AG10803 (cell line): Measurements from ENCODE around the gene RASA3.
"Not testable (repeated sequence)": the region's sequence is repeated elsewhere in the genome, so short reads cannot be mapped to it uniquely, and the experiment has no call there.

Source experiments
- DNase-seq: peaks from one replicate; pipeline ENCODE4 v3.0.0; 2010; ENCODE audit warnings: low read depth
- H3K4me3 ChIP-seq: 2 replicates; pipeline ENCODE4 v1.5.1; 2011; ENCODE audit warnings: mild to moderate bottlenecking, low read length, control low read depth
- CTCF ChIP-seq: conservative IDR thresholded peaks from 2 replicates; pipeline ENCODE4 v1.5.1; 2011; ENCODE audit warnings: mild to moderate bottlenecking, low read length, control low read depth, inconsistent platforms

Gene RASA3

GRCh38 chr13:114100446-114101357 is 31.7 kb downstream of the RASA3 start:
- DNase-seq: peak; percentile 44
- no peak overlapping the region for H3K4me3 ChIP-seq
- TF ChIP-seq CTCF: no peak

GRCh38 chr13:114099918-114100445 is 32.4 kb downstream of the RASA3 start:
- TF ChIP-seq CTCF: no peak
- no peak for DNase-seq
- H3K4me3 ChIP-seq: no peak overlapping the region

- H3K4me3 ChIP-seq: peak overlapping the region; percentile 24
- TF ChIP-seq CTCF: no peak
- DNase-seq: peak; percentile 95
Observed at GRCh38 chr13:114099191-114099590, 33.2 kb downstream of the RASA3 start.

- not testable (repeated sequence) for H3K4me3 ChIP-seq, DNase-seq
Observed at GRCh38 chr13:114098689-114099056, 33.8 kb downstream of the RASA3 start.

- no peak overlapping the region for H3K4me3 ChIP-seq
- DNase-seq: no peak
- TF ChIP-seq CTCF: no peak
Observed at GRCh38 chr13:114097893-114098688, 34.3 kb downstream of the RASA3 start.

GRCh38 chr13:114097212-114097892 is 35.1 kb downstream of the RASA3 start:
- no peak for TF ChIP-seq CTCF
- DNase-seq: no peak
- H3K4me3 ChIP-seq: no peak overlapping the region

- H3K4me3 ChIP-seq: no peak overlapping the region
- no peak for TF ChIP-seq CTCF
- DNase-seq: no peak
Observed at GRCh38 chr13:114096811-114097211, 35.6 kb downstream of the RASA3 start.
